K562 (cell line): ENCODE results near the gene TPMT.

ENCODE experiments used
- PHB ChIP-seq: fragments of 250-450 bp; sonication (Bioruptor Pico); IDR thresholded peaks from 2 replicates; pipeline ENCODE4 v1.5.0; 2021
- RBBP5 ChIP-seq: fragments of 200-600 bp; sonication (generic); IDR thresholded peaks from 2 replicates; pipeline ENCODE4 v1.6.1; 2012; ENCODE audit warnings: borderline replicate concordance, mild to moderate bottlenecking, low read length, control low read depth, inconsistent platforms; ENCODE audit not compliant: insufficient read depth, poor library complexity, severe bottlenecking
- ZBTB7A ChIP-seq: IDR thresholded peaks from 2 replicates; pipeline ENCODE4 v1.6.1; 2011; ENCODE audit warnings: low read depth, mild to moderate bottlenecking, low read length, moderate library complexity, borderline replicate concordance; ENCODE audit not compliant: control insufficient read depth

DNA sequence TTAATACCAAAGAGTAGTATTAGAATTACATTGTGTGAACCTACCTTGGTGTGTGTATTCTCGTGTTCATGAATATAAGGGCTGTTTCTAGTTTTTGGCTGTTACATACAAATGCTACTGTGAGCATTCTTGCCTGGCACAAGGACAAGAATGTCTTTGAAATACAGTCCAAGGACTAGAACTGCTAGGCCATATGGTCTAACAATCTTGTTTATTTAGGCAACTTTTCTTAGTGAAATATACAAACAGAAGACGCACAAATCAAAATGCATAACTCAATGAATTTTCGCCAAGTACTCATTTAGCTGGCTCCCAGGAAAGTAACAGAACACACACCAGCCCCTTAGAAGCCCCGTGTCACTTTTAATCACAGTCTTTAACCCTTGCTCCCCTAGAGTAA lies 28.9 kb upstream of the TPMT start:
- TF ChIP-seq ZBTB7A: no peak
- TF ChIP-seq RBBP5: no peak
- TF ChIP-seq PHB (CRISPR knock-in tag): no peak
